Sigmoid colon (tissue), 4 donors: ENCODE data around the gene TIMM22.

ENCODE experiments used
- EP300 ChIP-seq, 4 donors: sonication (generic); formaldehyde crosslinking; IDR thresholded peaks; one replicate each; pipeline ENCODE4 v1.6.1; 2017; ENCODE audit warnings: antibody characterized with exemption in 4 of 4
- POLR2A ChIP-seq, 2 donors: fragments of 450-650 bp; IDR thresholded peaks; one replicate each; pipeline ENCODE4 v1.6.1; 2016; ENCODE audit warnings: antibody characterized with exemption in 2 of 2, mild to moderate bottlenecking in 2 of 2, moderate library complexity in 2 of 2
- POLR2AphosphoS5 ChIP-seq, 4 donors: sonication (generic); formaldehyde crosslinking; IDR thresholded peaks; one replicate each; pipeline ENCODE4 v1.6.1; 2017; ENCODE audit warnings: antibody characterized with exemption in 4 of 4
- TF ChIP-seq, protein P1 (sequence below), 4 experiments: fragments of 450-650 bp in 3 of 4; fragments of 200-600 bp in 1 of 4; IDR thresholded peaks; one replicate each; pipeline ENCODE4 v1.5.1; 2016 to 2019; ENCODE audit warnings: antibody characterized with exemption in 4 of 4, mild to moderate bottlenecking in 3 of 4, moderate library complexity in 2 of 4

DNA sequence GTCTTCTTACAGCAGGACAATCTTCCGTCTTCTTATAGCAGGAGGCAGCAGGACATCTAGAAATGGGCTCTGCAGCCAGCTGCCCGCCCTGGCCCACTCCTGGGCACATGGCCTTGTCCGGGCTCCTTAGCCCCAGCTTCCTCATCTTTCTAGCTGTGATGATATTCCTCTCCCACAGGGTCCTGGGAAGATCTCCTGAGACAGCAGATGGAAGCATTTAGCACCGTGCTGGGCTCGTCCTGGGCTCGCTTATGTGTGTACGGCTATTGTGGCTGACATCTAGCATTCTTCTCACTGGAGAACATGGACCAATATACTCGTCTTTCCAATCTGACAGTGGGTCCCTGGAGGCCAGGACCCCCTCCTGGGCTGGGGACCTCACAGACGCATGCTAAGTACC, 48.5 kb downstream of the TIMM22 start:
- TF ChIP-seq EP300 (IDR thresholded peaks at IDR 0.05): no peak
- TF ChIP-seq, protein P1, sequence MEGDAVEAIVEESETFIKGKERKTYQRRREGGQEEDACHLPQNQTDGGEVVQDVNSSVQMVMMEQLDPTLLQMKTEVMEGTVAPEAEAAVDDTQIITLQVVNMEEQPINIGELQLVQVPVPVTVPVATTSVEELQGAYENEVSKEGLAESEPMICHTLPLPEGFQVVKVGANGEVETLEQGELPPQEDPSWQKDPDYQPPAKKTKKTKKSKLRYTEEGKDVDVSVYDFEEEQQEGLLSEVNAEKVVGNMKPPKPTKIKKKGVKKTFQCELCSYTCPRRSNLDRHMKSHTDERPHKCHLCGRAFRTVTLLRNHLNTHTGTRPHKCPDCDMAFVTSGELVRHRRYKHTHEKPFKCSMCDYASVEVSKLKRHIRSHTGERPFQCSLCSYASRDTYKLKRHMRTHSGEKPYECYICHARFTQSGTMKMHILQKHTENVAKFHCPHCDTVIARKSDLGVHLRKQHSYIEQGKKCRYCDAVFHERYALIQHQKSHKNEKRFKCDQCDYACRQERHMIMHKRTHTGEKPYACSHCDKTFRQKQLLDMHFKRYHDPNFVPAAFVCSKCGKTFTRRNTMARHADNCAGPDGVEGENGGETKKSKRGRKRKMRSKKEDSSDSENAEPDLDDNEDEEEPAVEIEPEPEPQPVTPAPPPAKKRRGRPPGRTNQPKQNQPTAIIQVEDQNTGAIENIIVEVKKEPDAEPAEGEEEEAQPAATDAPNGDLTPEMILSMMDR (IDR thresholded peaks at IDR 0.05): no peak
- no peak for TF ChIP-seq POLR2A (IDR thresholded peaks at IDR 0.05)
- TF ChIP-seq POLR2AphosphoS5 (IDR thresholded peaks at IDR 0.05): no peak
